GM12891 (cell line): ENCODE measurements around the gene PTPRN2.

ENCODE experiments used
- POLR2A ChIP-seq: IDR thresholded peaks from 2 replicates; pipeline ENCODE4 v1.6.1; 2011; ENCODE audit warnings: low read depth, low read length, control low read depth
- POLR2AphosphoS5 ChIP-seq: IDR thresholded peaks from 2 replicates; pipeline ENCODE4 v1.6.1; 2011; ENCODE audit warnings: low read depth, low read length, control low read depth
- POU2F2 ChIP-seq: IDR thresholded peaks from 2 replicates; pipeline ENCODE4 v1.6.1; 2011; ENCODE audit warnings: low read depth, mild to moderate bottlenecking, control low read depth, low read length, moderate library complexity
- TAF1 ChIP-seq: IDR thresholded peaks from 2 replicates; pipeline ENCODE4 v1.6.1; 2011; ENCODE audit warnings: low read depth, low read length, control low read depth

DNA sequence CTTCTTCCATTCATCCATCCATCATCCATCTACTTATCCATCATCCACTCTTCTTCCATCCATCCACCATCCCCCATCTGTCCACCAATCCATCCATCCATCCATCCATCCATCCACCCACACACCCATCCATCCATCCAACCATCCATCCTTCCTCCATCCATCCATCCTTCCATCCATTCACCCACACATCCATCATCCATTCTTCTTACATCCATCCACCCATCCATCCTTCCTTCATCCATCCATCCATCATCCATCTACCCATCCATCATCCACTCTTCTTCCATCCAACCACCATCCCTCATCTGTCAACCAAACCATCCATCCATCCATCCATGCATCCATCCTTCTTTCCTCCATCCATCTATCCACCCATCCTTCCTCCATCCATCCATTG lies 821.5 kb downstream of the PTPRN2 start:
- TF ChIP-seq POLR2AphosphoS5 (no peak), TAF1 (no peak), POLR2A (no peak), POU2F2 (no peak)
